CD4-positive, alpha-beta T cell treated with Interleukin-4 for 4 hours (primary cell): ENCODE measurements around the gene CACNA2D4.

Experiments
- DNase-seq: peaks from one replicate; pipeline ENCODE4 v3.0.0-alpha.2; 2020

CACNA2D4 gene

DNA sequence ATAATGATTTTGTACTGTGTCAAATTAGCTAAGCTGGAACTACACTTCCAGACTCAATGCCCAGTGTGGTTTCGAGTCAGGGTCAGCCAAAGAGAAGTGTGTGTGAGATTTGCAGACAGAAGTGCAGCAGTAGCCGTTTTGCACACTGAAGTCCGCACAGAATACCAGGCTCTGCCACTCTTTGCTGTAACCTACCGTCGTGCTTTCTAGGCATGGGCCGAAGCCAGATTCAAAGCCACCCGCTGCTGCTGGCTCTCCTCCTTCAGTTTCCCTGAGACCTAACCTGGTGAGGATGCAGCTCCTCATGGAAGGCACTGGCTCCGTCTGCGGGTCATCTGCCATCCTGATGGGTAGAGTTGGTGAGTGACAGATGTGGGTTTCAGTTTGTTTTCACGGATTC is 49.3 kb downstream of the CACNA2D4 start:
- DNase-seq, result no peak

DNA sequence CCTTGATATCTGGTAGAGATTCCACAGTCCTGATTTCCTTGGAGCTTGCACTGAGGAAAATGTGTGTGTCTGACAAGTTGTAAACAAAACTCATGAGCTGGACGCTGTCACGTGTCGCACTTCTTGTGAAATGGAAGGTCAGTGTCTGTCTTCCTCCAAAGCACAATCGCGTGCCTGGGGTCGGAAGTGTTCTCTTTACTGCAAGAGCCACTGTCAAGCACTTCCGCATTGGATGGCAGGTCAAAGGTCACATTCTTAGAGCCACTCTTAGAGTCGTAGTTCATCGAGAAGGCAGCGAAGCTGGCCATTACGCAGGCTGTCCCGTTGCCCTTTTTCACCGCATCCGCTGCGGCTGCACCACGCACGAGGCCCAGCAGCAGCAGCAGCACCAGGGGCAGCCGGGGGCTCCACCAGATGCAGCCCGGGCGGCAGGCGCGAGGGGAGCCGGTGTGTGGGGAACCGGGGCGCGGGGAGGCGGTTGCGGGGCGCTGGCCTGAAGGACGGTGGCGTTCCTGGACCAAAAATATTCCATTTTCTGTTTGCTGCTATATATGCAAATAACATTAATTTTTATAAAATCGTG is 53.1 kb downstream of the CACNA2D4 start:
- DNase-seq, result no peak

GRCh38 chr12:1864867-1865266 is 53.6 kb downstream of the CACNA2D4 start:
- no peak for DNase-seq

- DNase-seq, result no peak
Observed at GRCh38 chr12:1864456-1864855, 54.0 kb downstream of the CACNA2D4 start.

GRCh38 chr12:1863823-1864222 is 54.6 kb downstream of the CACNA2D4 start:
- DNase-seq, result no peak

DNA sequence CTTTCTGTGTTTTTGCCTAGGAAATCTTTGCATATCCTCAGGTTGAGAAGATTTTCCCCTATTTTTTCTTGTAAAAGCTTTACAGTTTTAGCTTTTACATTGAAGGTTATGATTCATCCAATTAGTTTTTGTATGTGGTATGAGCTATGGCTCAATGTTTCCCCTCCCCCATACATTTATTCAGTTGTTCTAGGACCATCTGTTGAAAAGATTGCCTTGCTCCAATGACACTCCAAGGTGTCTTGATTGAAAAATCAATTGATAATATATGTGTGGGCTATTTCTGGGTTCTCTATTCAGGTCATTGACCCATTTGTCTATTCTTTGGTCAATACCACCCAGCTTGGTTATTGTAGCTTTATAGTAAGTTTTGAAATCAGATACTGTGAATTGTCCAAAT is 55.5 kb downstream of the CACNA2D4 start:
- no peak for DNase-seq

DNA sequence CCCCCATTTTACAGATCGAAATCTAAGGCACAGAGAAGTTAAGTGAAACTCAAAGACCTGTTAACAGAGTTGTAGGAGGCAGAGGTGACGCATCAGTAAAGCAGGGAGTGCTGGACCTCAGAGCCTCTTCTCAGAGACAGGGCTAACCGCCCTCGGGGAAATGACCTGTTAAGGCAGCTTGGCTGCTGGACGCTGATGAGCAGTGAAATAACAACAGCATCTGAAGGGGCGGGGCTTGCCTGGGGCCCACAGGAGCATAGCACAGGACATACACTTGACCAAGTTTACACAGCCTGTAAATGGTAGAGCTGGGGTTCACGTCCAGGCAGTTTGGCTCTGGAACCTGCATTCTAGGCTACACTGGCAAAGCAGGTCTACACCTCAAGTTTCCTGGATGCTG is 58.8 kb downstream of the CACNA2D4 start:
- no peak for DNase-seq

GRCh38 chr12:1858456-1858855 is 60.0 kb downstream of the CACNA2D4 start:
- DNase-seq, result no peak

DNA sequence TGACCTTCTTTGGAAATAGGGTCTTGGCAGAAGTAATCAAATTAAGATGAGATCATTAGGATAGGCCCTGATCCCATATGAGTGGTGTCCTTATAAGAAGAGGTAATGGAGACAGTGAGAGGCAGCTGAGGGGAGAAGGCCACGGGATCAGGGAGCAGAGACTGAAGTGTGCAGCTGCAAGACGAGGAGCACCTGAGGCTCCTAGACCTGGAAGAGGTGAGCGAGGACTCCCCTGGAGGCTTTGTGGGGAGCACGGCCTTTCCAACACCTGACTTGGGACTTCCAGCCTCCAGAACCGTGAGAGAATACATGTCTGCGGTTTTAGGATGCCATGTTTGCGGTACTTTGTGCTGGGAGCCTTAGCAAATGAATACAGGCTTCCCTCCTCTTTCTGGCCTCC is 60.6 kb downstream of the CACNA2D4 start:
- no peak for DNase-seq

- DNase-seq, result no peak
Observed at GRCh38 chr12:1857086-1857485, 61.4 kb downstream of the CACNA2D4 start.

- no peak for DNase-seq
Observed at GRCh38 chr12:1855241-1855640, 63.2 kb downstream of the CACNA2D4 start.

DNA sequence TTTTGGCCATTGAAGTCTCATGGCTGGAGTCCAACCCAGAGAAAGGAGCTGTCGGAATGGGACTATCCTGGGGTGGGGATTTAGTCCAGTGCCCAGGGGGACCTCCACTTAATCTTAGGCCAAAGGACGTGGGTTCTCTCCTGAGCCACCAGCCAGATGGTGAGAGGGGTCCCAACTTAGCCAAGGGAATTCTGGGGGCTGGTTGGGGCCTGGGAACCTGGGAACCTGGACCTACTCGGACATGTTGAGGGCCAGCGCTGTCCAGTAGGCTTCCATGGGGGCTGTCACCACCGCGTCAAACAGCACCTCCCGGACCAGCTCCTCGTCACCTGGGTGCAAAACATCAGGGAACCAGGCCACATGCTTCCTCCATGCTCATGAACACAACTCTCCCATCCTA is 64.7 kb downstream of the CACNA2D4 start:
- no peak for DNase-seq

- DNase-seq, result no peak
Observed at GRCh38 chr12:1852076-1852475, 66.4 kb downstream of the CACNA2D4 start.

DNA sequence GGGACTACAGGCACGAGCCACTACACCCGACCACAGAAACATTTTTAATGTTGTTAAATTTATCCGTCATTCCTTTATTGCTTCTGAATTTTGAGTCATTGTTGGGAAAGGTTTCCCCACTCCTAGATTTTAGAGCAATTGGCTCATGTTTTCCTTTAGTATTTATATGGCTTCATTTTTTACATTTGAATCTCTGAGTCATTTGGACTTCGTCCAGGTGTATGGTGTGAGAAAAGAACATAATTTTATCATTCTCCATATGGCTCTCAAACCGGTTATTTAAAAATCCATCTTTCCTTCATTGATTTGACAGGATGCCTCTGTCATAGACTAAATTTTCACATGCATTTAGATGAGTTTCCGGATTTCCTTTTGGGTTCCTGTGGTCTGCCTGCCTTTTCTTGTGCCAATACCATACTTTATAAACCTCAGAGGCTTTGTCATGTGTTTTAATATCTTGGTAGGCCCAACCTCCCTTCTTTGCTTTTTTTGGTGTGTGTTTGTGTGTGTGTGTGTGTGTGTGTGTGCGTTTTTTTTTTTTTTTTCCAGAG is 67.2 kb downstream of the CACNA2D4 start:
- no peak for DNase-seq

DNA sequence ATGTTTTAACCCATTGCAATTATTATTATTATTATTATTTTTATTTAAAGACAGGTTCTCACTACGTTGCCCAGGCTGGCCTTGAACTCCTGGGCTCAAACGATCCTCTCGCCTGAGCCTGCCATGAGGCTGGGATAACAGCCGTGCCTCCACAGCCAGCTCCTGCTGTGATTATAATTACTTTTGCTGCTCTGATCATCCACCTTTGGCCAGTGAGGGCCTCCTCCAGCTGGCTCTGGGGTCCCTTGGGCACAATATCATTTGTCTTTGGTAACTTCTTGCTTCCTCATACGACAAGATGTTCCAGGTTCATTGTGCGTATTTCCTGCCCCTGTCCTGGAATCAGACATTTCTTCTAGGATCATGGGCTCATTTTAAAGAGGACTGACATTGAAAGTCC is 69.7 kb downstream of the CACNA2D4 start:
- no peak for DNase-seq

GRCh38 chr12:1848146-1848545 is 70.3 kb downstream of the CACNA2D4 start:
- no peak for DNase-seq

- DNase-seq, result no peak
Observed at GRCh38 chr12:1847411-1847810, 71.0 kb downstream of the CACNA2D4 start.

- no peak for DNase-seq
Observed at GRCh38 chr12:1846421-1847405, 71.7 kb downstream of the CACNA2D4 start.

DNA sequence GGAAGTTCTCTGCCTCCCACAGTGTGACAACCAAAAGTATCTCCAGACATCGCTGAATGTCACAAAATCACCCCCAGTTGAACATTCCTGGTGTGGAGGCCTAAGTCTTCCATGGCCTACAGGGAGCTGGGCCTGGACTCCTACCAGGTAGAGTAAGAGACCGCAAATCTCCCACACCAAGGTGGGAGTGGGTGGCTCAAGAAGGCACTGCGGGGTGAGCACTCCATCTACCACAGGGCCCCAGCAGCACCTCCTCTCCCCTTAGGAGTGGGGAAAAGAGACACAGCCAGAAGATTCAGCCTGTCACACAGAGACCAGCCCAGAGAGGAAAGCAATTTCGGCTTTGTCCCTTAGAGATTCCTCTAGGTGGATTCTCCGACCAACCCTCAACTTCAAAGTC is 72.6 kb downstream of the CACNA2D4 start:
- DNase-seq, result no peak

DNA sequence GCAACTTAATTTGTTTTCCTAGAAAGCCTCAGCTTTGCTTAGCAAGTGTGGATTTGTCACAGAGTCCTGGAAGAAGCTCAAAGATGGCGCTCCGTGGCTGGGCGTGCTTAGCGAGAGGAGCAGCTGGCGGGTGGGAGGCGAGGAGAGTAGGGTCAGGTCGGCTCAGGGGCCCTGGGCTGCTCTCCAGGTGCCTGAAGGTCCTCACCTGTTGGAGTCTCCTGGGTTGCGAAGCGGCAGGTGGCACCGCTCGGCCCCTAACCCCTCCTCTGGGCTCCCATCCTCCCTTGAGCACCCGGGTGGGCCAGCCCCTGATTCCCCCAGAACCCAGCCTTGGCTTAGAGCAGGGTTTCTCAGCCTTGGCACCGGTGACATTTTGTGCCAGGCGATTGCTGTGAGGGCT is 73.0 kb downstream of the CACNA2D4 start:
- no peak for DNase-seq

DNA sequence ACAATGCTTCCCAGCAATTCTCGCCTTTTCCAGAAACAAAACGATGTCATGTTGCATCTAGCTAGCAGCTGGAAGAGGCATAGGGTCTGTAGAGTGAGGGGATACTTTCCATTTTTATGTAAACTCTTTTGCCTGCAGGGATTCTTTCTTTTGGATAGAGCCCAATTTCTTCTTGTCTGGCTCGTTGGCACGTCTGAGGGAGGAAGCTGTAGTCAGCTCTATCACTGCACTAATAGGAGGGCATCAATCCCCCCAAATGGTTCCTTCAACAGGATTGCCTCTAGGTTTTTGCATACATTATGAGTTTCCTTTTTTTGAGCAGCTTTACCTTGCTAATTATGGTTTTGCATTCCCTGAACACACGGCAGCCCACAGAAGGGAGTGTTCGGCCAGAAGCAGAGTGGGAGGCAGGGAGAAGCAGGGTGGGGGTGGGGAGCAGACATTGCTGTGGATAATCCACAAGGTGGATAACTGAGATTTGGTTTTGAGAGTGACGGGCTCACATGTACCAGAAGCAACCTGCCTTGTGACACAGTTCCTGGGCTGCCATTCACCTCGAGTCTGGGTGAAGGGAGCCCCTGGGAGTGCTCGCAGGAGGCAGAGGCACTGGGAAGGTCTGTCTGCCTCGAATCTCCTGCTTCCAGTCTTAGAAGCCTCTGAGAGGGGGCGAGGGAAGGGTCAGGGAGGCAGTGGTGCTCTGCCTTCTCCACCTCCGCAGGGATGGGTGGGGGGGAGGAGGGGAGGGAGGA is 73.6 kb downstream of the CACNA2D4 start:
- DNase-seq, result no peak

GRCh38 chr12:1844223-1844622 is 74.2 kb downstream of the CACNA2D4 start:
- DNase-seq, result no peak

GRCh38 chr12:1843641-1844005 is 74.8 kb downstream of the CACNA2D4 start:
- DNase-seq, result no peak
